GM12878 (cell line): Measurements from ENCODE around the gene GALNT16. TPM values are rescaled to one million over a fixed set of nuclear protein-coding genes. Genes with fewer than 3 reads are reported as not detected.
A peak's percentile ranks its signal among the peaks of the same experiment; 100 is the strongest.

Source experiments
- ATAC-seq: fragments of 200-7000 bp; cut with Tn5 transposase; 3 replicates; pipeline ENCODE4 v1.9.1; 2020; ENCODE audit warnings: mild to moderate bottlenecking, moderate library complexity
- BruUV-seq: library from RNA; stranded (reverse); fragments of 400-500 nt; replicated peaks from 2 replicates; lab custom pipeline; 2021; lab: Mats Ljungman, UMichigan
- CTCF ChIA-PET: fragments of 300-600 bp; sonication (Branson Sonifier 250); formaldehyde crosslinking; extraction: SDS; loops from one replicate; lab custom pipeline; 2021; ENCODE audit warnings: inconsistent platforms; lab: Yijun Ruan, JAX
- POLR2A ChIA-PET: fragments of 350-600 bp; formaldehyde crosslinking; extraction: SDS; loops from one replicate; lab custom pipeline; 2021; ENCODE audit warnings: inconsistent platforms; lab: Charles Lee
- RAD21 ChIA-PET: fragments of 300-600 bp; sonication (Branson Sonifier 250); formaldehyde crosslinking; loops from one replicate; lab custom pipeline; 2023; ENCODE audit warnings: antibody characterized with exemption; ENCODE audit not compliant: unreplicated experiment; lab: Charles Lee
- SMC1A ChIA-PET: fragments of 300-600 bp; sonication (Branson Sonifier 250); formaldehyde crosslinking; loops from one replicate; lab custom pipeline; 2023; ENCODE audit not compliant: unreplicated experiment, uncharacterized antibody; lab: Charles Lee
- DNase-seq: peaks from one replicate; pipeline ENCODE4 v3.0.0-alpha.2; 2011; ENCODE audit warnings: low read depth, low spot score
- FAIRE-seq: peaks from 3 replicates; lab custom pipeline; 2011; peaks lifted over from hg19 to GRCh38; lab: Jason Lieb, UNC
- H2AFZ ChIP-seq: 2 replicates; pipeline ENCODE4 v1.6.0; 2011; ENCODE audit warnings: low read depth, low read length, control low read depth; ENCODE audit not compliant: control insufficient read depth
- H3K27ac ChIP-seq: 2 replicates; pipeline ENCODE4 v1.5.1; 2011; ENCODE audit warnings: control low read depth; ENCODE audit not compliant: control insufficient read depth, insufficient read depth
- H3K27me3 ChIP-seq, 2 experiments: replicated peaks in 1 of 2; 2 replicates each; pipeline versions ENCODE4 v1.6.0 to v1.6.1; 2011; ENCODE audit warnings: low read length in 1 of 2; ENCODE audit not compliant: control insufficient read depth in 2 of 2, insufficient read depth in 2 of 2
- H3K36me3 ChIP-seq, 2 experiments: 2 replicates each; pipeline ENCODE4 v1.5.1; 2011; ENCODE audit warnings: low read length in 1 of 2; ENCODE audit not compliant: control insufficient read depth in 2 of 2, insufficient read depth in 2 of 2
- H3K4me1 ChIP-seq: 2 replicates; pipeline ENCODE4 v1.6.1; 2011; ENCODE audit warnings: mild to moderate bottlenecking, low read length, moderate library complexity, mixed read lengths; ENCODE audit not compliant: control insufficient read depth, insufficient read depth
- H3K4me2 ChIP-seq: 2 replicates; pipeline ENCODE4 v1.6.0; 2011; ENCODE audit warnings: control low read depth; ENCODE audit not compliant: control insufficient read depth, insufficient read depth
- H3K4me3 ChIP-seq: fragments of 200-600 bp; sonication (generic); 2 replicates; pipeline ENCODE4 v1.5.1; 2016
- H3K79me2 ChIP-seq: 2 replicates; pipeline ENCODE4 v1.6.0; 2011; ENCODE audit warnings: low read length; ENCODE audit not compliant: control insufficient read depth, insufficient read depth
- H3K9ac ChIP-seq: 2 replicates; pipeline ENCODE4 v1.8.0; 2011; ENCODE audit warnings: low read length, control low read depth, mixed read lengths; ENCODE audit not compliant: control insufficient read depth, insufficient read depth
- H3K9me3 ChIP-seq: replicated peaks from 3 replicates; pipeline ENCODE4 v1.5.1; 2011; ENCODE audit warnings: mild to moderate bottlenecking, low read length; ENCODE audit not compliant: control insufficient read depth, insufficient read depth
- H4K20me1 ChIP-seq: 2 replicates; pipeline ENCODE4 v1.6.0; 2011; ENCODE audit not compliant: control insufficient read depth, insufficient read depth
- DPF2 ChIP-seq: fragments of 450-650 bp; IDR thresholded peaks from 2 replicates; pipeline ENCODE4 v1.6.1; 2017; ENCODE audit warnings: mild to moderate bottlenecking
- HCFC1 ChIP-seq: fragments of 150-350 bp; IDR thresholded peaks from 2 replicates; pipeline ENCODE4 v1.6.1; 2014; ENCODE audit warnings: low read length
- IKZF2 ChIP-seq, 2 experiments: fragments of 450-650 bp; IDR thresholded peaks; 2 replicates each; pipeline ENCODE4 v1.6.1; 2017; ENCODE audit warnings: mild to moderate bottlenecking in 2 of 2, moderate library complexity in 2 of 2
- MTA2 ChIP-seq: fragments of 450-650 bp; IDR thresholded peaks from 2 replicates; pipeline ENCODE4 v1.6.1; 2016; ENCODE audit warnings: low read depth, mild to moderate bottlenecking, moderate library complexity
- RCOR1 ChIP-seq: conservative IDR thresholded peaks from 2 replicates; pipeline ENCODE4 v1.6.1; 2012; ENCODE audit warnings: low read depth, low read length, improper control_type of control experiment
- RELB ChIP-seq: fragments of 450-650 bp; IDR thresholded peaks from 2 replicates; pipeline ENCODE4 v1.6.1; 2017; ENCODE audit warnings: low read depth, mild to moderate bottlenecking, moderate library complexity
- SPI1 ChIP-seq: IDR thresholded peaks from 2 replicates; pipeline ENCODE4 v1.6.1; 2011; ENCODE audit warnings: low read depth, mild to moderate bottlenecking, low read length, moderate library complexity, borderline replicate concordance; ENCODE audit not compliant: insufficient read depth
- ZNF207 ChIP-seq: fragments of 450-650 bp; IDR thresholded peaks from 2 replicates; pipeline ENCODE4 v1.6.1; 2014; ENCODE audit warnings: antibody characterized with exemption, mild to moderate bottlenecking, borderline replicate concordance
- WGBS: methylation state at CpG from one replicate; pipeline ENCODE4 v1.1.6; 2016; ENCODE audit warnings: low lambda C conversion rate; ENCODE audit not compliant: insufficient replicate concordance, insufficient coverage; ENCODE audit errors: missing lambda C conversion rate; 5-methylcytosine and 5-hydroxymethylcytosine counted together
- in situ Hi-C: fragments of 300-500 bp; cut with MboI; formaldehyde crosslinking; loops from 9 replicates; pipeline ENCODE4 v1.14.3; 2018; ENCODE audit warnings: mixed read lengths
- intact Hi-C: fragments of 100-400 bp; cut with micrococcal nuclease; formaldehyde crosslinking; loops from one replicate; pipeline ENCODE4 v1.14.2; 2022; ENCODE audit not compliant: unreplicated experiment
- polyA plus RNA-seq, 11 experiments: library from polyadenylated mRNA; depleted of rRNA in 4 of 11; unstranded in 6 of 11; stranded (reverse) in 5 of 11; fragments of >200 nt; fragmentation: Nextera tagmentation in 4 of 11; fragmentation: Illumina TruSeq in 1 of 11; extraction: Ambion mirVana in 4 of 11; extraction: Trizol in 1 of 11; gene quantifications; 1 replicate in 1 of 11; 2 replicates in 10 of 11; pipeline versions ENCODE4 v1.2.1 to v1.2.3, GENCODE V29; 2011 to 2016; ENCODE audit warnings: inconsistent platforms in 2 of 11, missing spikeins in 2 of 11, low read depth in 1 of 11
- total RNA-seq, 4 experiments: library from RNA; depleted of rRNA in 3 of 4; stranded (reverse); fragments of >200 nt in 3 of 4; fragmentation: Illumina TruSeq in 1 of 4; extraction: Trizol in 1 of 4; gene quantifications; 2 replicates each; pipeline versions ENCODE4 v1.2.1 to v1.2.3, GENCODE V29; 2013 to 2021
- TF ChIP-seq, protein P1 (sequence below): IDR thresholded peaks from 2 replicates; pipeline ENCODE4 v1.6.1; 2011; ENCODE audit warnings: low read depth, low read length, improper control_type of control experiment, borderline replicate concordance

Gene GALNT16
- total and polyA plus RNA-seq, 10 of the 15 experiments (the other 5 are each of a cell fraction or from before 2014, with no cell fraction given) = under 0.01 to 0.08 (median 0.03) TPM; not detected in 3

GRCh38 chr14:69351911-69352310, 92.0 kb downstream of the GALNT16 start (continued):
- TF ChIP-seq, protein P1, sequence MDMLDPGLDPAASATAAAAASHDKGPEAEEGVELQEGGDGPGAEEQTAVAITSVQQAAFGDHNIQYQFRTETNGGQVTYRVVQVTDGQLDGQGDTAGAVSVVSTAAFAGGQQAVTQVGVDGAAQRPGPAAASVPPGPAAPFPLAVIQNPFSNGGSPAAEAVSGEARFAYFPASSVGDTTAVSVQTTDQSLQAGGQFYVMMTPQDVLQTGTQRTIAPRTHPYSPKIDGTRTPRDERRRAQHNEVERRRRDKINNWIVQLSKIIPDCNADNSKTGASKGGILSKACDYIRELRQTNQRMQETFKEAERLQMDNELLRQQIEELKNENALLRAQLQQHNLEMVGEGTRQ = no peak

DNA sequence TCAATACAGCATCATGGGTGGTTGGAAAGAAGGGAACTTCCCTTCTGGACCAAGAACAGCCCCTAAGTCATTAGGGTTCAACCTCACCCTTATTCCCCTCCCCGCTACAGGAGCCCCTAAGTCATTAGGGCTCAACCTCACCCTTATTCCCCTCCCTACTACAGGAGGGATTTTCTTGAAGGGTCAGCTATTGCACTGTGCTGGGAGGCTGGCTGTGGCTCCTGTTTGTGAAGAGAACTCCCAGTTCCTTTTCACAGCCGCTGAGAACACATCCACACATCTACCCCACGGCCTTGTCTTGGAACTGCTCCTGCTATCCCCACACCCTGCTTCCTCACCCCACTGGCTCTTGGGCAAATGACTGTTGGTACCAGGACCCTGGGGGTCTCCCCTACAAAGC, 93.2 kb downstream of the GALNT16 start:
- Histone ChIP-seq H3K4me1 (peaks cover 48% of the 10 kb centered on the region), H3K79me2 (no peaks in the 10 kb centered on the region), H4K20me1 (no peaks in the 10 kb centered on the region), H3K27ac (peak overlapping the region; percentile 99), H3K27me3 (no peaks in the 10 kb centered on the region), H3K9me3 (no peaks in the 10 kb centered on the region), H3K36me3 (no peaks in the 10 kb centered on the region), H3K9ac (no peak overlapping the region), H2AFZ (peak overlapping the region; percentile 41), H3K4me2 (peak overlapping the region; percentile 97; the same call in 1 of the 2 replicates), H3K4me3 (no peak overlapping the region)
- FAIRE-seq (no peak), ATAC-seq (peak; percentile 3; the same call in 2 of the 3 replicates), DNase-seq (no peak)
- in situ Hi-C loops (no loop called here), intact Hi-C loops (no loop called here)
- BruUV-seq = no TSS peak
- TF ChIP-seq SPI1 (peak; percentile 73; the same call in 1 of the 2 replicates), MTA2 (peak; percentile 76; the same call in 1 of the 2 replicates), RCOR1 (no peak), RELB (peak; percentile 39; the same call in 1 of the 2 replicates), HCFC1 (no peak), ZNF207 (no peak), DPF2 (peak; percentile 34; the same call in 1 of the 2 replicates), IKZF2 (IDR thresholded peaks at IDR 0.05) (peak; percentile 32 to 54; a peak in 2 of 4 replicates)
- ChIA-PET CTCF (no interaction called here), POLR2A (interaction anchor here (0.9 to 9.1 kb wide), 2 partner anchors 43 to 51 kb away, joined by 3 to 100 read pairs; partner anchors contain the start of genes ERH and SLC39A9), RAD21 (interaction anchor here (1.0 to 11.5 kb wide), 2 partner anchors 43 to 110 kb away, joined by 3 to 143 read pairs; partner anchors contain the start of genes ERH and SLC39A9), SMC1A (interaction anchor here (3.0 kb wide), 1 partner anchor 44 kb away, joined by 23 read pairs; the partner anchor contains the start of genes ERH and SLC39A9)
- WGBS = 68% methylated on average over 3 of the region's 3 CpGs
